ENCODE data around the gene HJURP. TPM values are rescaled to one million over a fixed set of nuclear protein-coding genes. Genes with fewer than 3 reads are reported as not detected.
A peak's percentile ranks its signal among the peaks of the same experiment; 100 is the strongest.

The HJURP gene
- total RNA-seq, 1 donor from 2014 or later = 23.1 TPM

DNA sequence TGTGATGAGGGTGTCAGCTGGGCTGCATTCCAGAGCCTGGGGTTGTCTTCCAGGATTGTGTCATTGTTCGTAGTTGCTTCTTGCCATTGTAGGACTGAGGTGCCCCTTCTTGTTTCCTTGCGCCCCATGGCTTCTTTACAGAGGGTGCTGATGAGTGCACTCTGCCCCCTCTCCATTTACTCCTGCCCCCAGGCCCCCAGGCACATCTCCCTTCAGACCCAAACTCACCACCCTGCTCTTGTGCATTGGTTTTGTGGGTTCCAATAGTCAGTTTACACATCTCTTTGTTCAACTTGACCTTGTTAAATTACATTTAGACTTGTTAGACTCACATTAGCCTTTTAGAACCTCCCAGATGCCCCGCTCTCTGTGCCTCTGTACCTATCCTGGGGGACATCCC is 33.1 kb downstream of the HJURP start:
- TF ChIP-seq, protein P1, sequence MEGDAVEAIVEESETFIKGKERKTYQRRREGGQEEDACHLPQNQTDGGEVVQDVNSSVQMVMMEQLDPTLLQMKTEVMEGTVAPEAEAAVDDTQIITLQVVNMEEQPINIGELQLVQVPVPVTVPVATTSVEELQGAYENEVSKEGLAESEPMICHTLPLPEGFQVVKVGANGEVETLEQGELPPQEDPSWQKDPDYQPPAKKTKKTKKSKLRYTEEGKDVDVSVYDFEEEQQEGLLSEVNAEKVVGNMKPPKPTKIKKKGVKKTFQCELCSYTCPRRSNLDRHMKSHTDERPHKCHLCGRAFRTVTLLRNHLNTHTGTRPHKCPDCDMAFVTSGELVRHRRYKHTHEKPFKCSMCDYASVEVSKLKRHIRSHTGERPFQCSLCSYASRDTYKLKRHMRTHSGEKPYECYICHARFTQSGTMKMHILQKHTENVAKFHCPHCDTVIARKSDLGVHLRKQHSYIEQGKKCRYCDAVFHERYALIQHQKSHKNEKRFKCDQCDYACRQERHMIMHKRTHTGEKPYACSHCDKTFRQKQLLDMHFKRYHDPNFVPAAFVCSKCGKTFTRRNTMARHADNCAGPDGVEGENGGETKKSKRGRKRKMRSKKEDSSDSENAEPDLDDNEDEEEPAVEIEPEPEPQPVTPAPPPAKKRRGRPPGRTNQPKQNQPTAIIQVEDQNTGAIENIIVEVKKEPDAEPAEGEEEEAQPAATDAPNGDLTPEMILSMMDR (IDR thresholded peaks at IDR 0.05; ENCODE audit: unreplicated experiment) = no peak
- peaks cover under 1% of the 10 kb centered on the region for H3K9me3 Mint-ChIP-seq (ENCODE audit: low read depth)
- peaks cover 1% of the 10 kb centered on the region for H3K36me3 Mint-ChIP-seq (ENCODE audit: insufficient read depth)
- no peak for DNase-seq (ENCODE audit: low spot score, unreplicated experiment)
- H3K27me3 Mint-ChIP-seq = peaks cover 2% of the 10 kb centered on the region
- H3K27ac Mint-ChIP-seq = no peak overlapping the region
- H3K4me1 Mint-ChIP-seq (ENCODE audit: low read depth) = no peaks in the 10 kb centered on the region
- no peak overlapping the region for H3K4me3 Mint-ChIP-seq (ENCODE audit: low read depth)

DNA sequence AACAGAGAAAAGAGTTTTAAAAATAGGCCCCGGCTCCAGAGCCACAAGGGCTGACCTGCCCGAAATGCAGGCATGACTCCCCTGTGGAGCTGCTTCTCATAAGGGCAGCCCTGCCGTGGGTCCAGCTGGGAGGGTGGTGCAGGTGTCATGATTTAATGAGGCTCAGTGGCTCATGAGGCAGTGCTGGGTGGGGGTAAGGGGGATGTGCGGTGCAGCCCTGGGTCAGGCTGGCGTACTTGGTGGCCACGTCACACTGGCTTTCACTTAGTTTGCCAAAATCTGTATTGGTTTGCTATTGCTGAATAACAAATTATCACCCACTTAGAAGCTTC is 33.6 kb downstream of the HJURP start:
- H3K27me3 Mint-ChIP-seq = peaks cover 2% of the 10 kb centered on the region
- TF ChIP-seq, protein P1 (IDR thresholded peaks at IDR 0.05; ENCODE audit: unreplicated experiment) = no peak
- peaks cover 1% of the 10 kb centered on the region for H3K36me3 Mint-ChIP-seq (ENCODE audit: insufficient read depth)
- no peaks in the 10 kb centered on the region for H3K4me1 Mint-ChIP-seq (ENCODE audit: low read depth)
- H3K4me3 Mint-ChIP-seq (ENCODE audit: low read depth) = no peak overlapping the region
- DNase-seq (ENCODE audit: low spot score, unreplicated experiment) = no peak
- no peaks in the 10 kb centered on the region for H3K9me3 Mint-ChIP-seq (ENCODE audit: low read depth)
- H3K27ac Mint-ChIP-seq = no peak overlapping the region

DNA sequence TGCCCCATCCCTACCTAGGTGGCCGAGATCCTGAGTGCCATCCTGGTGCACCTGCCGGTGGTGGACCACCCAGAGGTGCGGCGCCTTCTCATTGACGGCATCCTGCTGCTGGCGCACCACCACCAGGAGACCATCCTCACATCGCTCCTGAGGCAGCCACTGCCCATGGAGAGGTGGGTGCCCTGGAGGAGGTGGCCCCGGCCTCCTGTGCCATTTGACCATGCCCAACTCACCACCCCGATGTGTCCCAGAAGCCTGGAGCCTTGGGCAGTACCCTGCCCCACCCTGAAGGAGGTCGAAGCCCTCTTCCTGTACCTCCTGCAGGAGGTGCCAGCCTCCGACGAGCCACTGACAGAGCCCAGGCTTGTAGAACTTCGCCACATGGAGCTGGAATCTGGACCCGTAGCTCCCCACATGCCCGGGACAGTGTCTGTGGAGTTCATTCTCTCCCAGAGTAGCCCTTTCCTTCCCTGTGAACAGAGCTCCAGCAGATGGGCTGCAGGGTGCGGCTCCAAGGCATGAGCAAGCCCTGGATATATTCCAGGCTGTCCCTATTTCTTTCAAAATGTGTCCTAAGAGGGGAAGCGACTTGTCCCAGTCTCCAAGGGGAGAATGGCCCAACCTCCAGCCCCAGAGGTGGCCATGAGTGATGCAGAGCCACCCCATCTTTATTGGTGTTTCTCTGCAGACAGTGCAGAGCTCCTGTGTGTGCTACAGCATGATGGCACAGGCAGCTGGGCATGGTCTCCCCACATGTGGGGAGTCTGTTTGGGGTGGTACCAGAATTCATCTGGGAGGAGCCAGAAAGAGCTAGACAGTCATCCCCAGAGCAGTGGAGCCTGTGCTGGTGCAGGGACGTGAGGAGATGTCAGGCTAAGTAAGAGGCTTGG is 34.2 kb downstream of the HJURP start:
- Mint-ChIP-seq H3K36me3 (ENCODE audit: insufficient read depth) (no peaks in the 10 kb centered on the region), H3K27ac (no peak overlapping the region), H3K9me3 (ENCODE audit: low read depth) (no peaks in the 10 kb centered on the region), H3K27me3 (no peaks in the 10 kb centered on the region), H3K4me1 (ENCODE audit: low read depth) (no peaks in the 10 kb centered on the region), H3K4me3 (ENCODE audit: low read depth) (no peak overlapping the region)
- TF ChIP-seq, protein P1 (IDR thresholded peaks at IDR 0.05; ENCODE audit: unreplicated experiment) = no peak
- DNase-seq (ENCODE audit: low spot score, unreplicated experiment) = no peak

DNA sequence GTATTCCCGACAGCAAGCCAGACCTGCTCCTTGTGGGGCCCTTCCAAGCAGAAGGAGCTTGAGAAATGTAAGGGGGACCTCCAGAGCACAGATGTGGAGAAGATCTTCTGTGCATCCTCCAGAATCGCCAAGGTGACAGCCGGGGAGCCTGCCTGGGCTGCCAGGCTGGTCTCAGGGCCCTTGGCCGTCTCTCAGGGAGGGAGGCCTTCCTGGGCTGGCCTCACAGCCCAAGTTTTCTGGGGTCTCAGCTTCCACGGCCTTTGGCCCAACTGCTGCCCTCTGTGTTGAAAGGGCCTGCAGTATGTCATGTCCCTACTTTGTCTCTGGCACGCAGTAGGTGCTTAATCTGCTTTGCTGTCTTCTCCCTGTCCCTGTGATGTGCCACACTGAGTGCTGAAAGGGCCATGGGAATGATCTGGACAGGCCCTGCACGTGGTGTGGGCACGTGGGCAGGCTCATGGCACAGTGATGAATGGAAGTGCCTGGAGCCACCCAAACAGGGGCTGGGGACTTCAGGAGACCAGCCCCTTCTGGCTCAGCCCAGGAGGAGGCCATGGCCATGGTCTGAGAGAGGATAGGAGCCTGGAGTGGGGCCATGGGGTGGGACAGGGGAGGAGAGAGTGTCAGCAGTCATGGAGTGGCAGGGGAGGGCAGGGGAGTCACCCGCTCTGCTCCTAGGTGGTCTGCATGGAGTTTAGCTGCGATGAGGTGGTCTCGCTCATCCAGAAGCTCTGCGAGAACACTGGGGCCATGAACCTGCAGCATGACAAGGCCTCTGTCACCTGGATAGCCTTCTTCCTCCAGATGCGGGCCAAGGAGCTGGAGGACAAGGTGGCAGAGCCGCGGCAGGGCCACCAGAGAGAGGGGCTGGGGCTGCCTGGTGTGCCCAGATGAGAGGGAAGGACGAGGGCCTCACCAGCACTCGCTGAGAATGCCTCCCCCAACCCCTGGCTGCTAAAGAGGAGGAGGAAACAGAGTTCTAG is 35.4 kb downstream of the HJURP start:
- no peak for DNase-seq (ENCODE audit: low spot score, unreplicated experiment)
- Mint-ChIP-seq H3K9me3 (ENCODE audit: low read depth) (no peaks in the 10 kb centered on the region), H3K36me3 (ENCODE audit: insufficient read depth) (no peaks in the 10 kb centered on the region), H3K27ac (no peak overlapping the region), H3K4me3 (ENCODE audit: low read depth) (no peak overlapping the region), H3K27me3 (no peaks in the 10 kb centered on the region), H3K4me1 (ENCODE audit: low read depth) (no peaks in the 10 kb centered on the region)
- TF ChIP-seq, protein P1 (IDR thresholded peaks at IDR 0.05; ENCODE audit: unreplicated experiment) = no peak

DNA sequence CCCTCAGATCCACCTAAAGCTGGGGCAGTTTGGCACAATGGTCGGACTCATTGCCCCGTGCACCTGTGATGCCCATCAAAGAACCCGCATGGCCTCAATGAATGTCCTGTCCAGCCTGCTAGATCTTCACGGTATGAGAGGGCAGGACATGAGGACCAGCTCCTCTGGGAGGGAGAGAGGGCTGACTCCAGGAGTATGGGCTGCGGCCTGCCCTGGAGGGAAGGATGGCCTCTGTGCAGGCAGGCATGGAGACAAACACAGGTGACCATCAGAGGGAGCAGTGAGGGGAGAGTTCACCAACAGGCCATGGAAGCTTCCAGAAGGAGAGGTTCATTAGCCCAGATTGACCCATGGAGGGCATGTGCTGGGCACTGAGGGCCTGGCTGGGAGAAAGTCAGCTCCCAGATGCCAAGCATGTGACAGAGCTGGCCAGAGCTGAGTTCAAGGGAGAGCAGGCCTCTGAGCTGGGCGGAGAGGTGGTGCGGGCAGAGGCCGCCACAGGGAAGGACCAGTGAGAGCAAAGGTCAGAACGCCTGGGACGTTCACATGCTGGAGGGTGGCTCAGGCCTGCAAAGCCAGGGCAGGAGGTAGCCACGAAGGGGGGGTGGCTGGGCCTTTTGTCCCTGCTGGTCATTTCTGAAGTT is 36.2 kb downstream of the HJURP start:
- no peak for DNase-seq (ENCODE audit: low spot score, unreplicated experiment)
- no peaks in the 10 kb centered on the region for H3K4me1 Mint-ChIP-seq (ENCODE audit: low read depth)

More for the DNA sequence above, 36.2 kb downstream of the HJURP start:
- no peaks in the 10 kb centered on the region for H3K36me3 Mint-ChIP-seq (ENCODE audit: insufficient read depth)
- H3K27me3 Mint-ChIP-seq = no peaks in the 10 kb centered on the region
- TF ChIP-seq, protein P1 (IDR thresholded peaks at IDR 0.05; ENCODE audit: unreplicated experiment) = no peak
- no peak overlapping the region for H3K4me3 Mint-ChIP-seq (ENCODE audit: low read depth)
- H3K27ac Mint-ChIP-seq = peak overlapping the region; percentile 38
- no peaks in the 10 kb centered on the region for H3K9me3 Mint-ChIP-seq (ENCODE audit: low read depth)

All from progenitor cell of endocrine pancreas (in vitro differentiated cells).